Amniotic epithelial cell (primary cell): Measurements from ENCODE around the gene KRTCAP2.
A peak's percentile ranks its signal among the peaks of the same experiment; 100 is the strongest.
"Not testable (repeated sequence)": the region's sequence is repeated elsewhere in the genome, so short reads cannot be mapped to it uniquely, and the experiment has no call there.

ENCODE experiments used
- DNase-seq: peaks from one replicate; pipeline ENCODE4 v3.0.0-alpha.2; 2010; ENCODE audit warnings: low read depth

The KRTCAP2 gene

DNA sequence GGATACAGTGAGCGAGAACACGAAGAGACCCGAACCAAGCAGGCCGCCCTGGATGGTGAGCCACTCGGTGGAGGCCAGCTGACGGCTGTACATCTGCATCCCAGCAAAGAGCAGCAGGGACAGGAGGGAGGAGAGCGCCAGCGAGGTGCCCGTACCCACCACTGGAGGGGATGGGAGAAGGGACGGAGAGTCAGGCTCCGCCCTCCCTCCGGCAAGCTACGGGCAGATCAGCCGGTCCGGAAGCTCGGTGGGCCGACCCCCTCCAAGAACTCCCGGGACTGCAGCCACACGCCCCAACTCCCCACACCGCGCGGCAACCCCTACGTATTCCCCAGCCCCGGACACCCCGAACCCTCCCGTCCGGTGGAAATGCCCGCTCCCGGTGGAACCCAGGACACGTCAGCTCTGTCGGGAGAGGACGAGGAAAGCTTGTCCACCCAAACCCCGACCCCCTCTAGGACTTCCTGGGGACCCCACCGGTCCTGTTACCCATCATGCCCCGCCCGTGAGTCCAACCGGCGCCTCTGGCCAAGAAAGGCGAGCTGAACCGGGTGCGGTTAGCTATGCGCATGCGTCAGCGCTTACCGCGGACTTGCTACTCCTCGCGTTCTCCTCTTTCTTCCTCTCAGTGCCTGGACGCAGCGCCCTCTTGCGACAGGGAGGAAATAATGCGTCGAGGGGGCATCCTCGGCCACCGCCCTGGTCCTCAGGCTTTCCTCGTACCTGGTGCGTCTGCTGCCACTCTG is at the start of gene KRTCAP2:
Gene KRTCAP2, minus strand, starts transcription at position 573 of the 746 bp plus-strand sequence. Its CDS starts 80 bp downstream, at position 493.
- peak; percentile 90 for DNase-seq

GRCh38 chr1:155220211-155220965 is 47.3 kb upstream of the KRTCAP2 start:
- not testable (repeated sequence) for DNase-seq

DNA sequence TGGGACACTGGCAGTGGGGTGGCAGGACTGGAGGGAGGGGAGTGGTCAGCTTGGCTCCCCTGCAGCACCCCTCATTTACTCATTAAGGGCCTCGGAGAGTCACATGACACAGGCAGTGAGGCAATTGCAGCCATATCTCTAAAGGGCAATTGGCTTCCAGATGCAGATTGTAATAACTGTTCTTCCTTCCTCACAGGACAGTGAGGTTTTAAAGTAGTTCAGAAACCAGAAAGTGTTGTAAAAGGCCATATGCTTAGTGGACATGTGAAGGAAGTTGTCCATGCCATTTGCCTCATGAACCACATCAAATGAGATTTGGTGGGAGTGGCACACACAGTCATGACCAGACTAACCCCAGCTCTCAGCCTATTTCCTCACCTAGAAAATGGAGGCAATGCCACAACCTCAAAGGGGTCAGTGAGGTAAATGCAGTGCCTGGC is 46.5 kb upstream of the KRTCAP2 start:
- DNase-seq = no peak

GRCh38 chr1:155218854-155219591 is 45.9 kb upstream of the KRTCAP2 start:
- DNase-seq = peak; percentile 74

DNA sequence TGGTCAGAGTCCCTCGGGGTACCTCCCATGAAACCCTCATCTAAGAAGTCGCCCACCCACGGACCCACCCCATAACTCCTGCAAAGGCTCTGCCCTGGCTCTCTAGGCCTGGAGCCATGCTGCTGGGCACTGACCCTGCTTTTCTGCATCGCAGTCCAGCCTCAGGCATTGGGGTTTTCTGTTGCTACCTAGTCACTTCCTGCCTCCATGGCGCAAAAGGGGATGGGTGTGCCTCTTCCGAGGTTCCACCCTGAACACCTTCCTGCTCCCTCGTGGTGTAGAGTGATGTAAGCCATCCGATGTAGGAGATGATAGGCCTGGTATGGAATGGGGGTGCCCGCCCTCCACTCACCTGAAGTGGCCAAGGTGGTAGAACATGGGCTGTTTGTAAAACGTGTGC is 41.6 kb upstream of the KRTCAP2 start:
- DNase-seq = not testable (repeated sequence)

- not testable (repeated sequence) for DNase-seq
Observed at GRCh38 chr1:155212051-155212440, 38.9 kb upstream of the KRTCAP2 start.

- DNase-seq = peak; percentile 16
Observed at GRCh38 chr1:155211381-155212050, 38.4 kb upstream of the KRTCAP2 start.

DNA sequence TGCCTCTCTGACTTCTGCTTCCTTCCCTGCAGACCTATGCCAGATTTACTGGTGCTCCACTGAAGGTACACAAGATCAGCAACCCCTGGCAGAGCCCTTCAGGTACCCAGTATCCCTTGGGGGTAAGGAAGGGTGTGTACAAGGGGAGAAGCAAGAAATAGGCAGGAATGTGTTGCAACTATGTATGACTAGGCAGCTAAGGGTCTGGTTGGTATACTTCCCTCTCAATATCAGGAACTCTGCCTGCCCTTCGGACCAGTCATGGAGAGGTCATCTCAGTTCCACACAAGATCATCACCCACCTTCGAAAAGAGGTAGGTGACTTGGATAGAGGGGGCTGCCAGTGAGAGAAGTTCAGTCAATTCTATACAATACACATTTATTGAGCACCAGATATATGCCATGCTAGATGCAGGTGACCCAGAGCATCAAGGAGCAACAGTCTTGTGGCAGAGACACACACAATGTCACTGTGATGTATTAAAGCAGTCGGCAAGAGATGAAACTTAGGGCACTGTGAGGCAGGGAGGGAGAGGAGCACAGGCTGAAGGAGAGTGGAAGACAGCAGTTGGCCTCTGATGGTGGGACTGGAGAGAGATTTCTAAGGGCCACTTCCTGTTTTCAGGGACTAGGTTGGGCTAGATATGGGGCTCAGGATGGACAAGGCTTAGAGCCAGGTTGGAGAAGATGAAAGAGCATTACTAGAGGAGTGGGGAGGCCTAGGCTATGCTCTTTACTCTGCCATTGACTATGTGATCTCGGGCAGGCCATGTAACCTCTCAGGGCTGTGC is 37.4 kb upstream of the KRTCAP2 start:
- DNase-seq = no peak

- DNase-seq = no peak
Observed at GRCh38 chr1:155209312-155209721, 36.2 kb upstream of the KRTCAP2 start.

DNA sequence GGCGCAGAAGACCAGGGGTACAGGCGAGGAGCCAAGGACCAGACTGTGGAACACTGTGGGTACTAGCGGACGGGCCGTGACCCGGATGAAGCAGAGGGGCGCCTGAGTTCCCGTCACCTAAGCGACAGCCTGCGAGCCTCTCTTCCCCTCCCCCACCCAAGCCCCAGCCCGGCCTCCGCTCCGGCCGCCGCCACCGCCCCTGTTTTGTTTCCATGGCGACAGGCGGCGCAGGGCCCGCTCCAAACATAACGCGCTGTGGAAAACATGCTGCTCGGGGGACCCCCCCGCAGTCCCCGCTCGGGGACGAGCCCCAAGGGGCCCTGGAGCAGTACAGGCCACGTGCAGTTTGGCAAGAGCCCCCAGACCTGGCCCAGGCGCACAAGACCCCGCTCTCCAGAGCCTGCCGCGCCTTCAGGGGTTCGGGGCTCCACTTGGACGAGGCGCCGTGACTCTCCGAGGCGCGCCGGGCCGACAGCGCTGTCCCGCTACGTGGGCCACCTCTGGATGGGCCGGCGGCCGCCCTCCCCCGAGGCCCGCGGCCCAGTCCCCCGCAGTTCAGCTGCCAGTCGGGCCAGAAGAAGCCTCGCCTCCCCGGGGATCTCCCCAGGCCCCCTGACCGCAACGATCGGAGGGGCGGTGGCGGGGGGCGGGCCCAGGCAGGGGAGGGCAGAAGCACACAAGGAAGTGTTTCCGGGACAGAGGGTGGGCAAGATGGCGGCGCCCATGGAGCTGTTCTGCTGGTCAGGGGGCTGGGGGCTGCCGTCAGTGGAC is 35.6 kb upstream of the KRTCAP2 start, which contains the start of gene MTX1:
Gene MTX1, plus strand, starts transcription at position 155 of the 771 bp plus-strand sequence. Its CDS starts 110 bp downstream, at position 265.
- peak; percentile 73 for DNase-seq

DNA sequence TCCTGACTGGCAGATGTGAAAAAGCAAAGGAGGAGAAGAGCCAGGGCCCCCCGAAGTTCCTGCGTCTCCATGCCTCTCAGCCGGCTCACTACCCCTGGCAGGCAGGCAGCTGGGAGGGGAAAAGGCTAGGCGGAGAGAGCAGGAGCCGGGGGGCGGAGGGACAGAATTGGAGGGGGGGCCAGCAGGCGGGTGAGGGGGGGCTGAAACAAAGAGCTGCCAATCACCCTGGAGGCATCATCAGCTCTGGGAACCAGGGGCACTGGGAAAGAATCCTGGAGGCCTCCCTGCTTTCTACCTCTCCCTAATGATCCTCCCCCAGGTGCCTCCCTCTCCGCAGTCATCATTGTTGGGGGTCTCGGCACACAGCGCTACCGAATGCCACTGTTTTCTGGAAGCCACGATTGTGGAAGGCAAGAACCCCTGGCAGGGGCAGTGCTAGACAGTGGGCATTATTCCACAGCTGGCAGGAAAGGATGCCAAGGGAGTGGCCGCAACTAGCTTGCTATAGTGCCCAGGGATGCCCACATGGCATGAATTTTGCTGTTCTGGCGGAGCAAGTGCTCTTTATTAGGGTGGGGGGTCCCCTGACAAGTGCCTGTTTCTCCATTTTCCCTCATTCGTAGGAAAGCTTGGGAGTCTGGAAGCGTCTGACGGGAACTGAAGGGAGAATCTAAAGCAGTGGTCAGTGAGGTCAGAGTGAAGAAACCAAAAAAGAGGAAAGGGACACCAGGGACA is 34.9 kb upstream of the KRTCAP2 start, which contains the start of gene THBS3:
Gene THBS3, minus strand, starts transcription at position 92 of the 735 bp plus-strand sequence. Its CDS starts 21 bp downstream, at position 71.
- peak; percentile 12 for DNase-seq

DNA sequence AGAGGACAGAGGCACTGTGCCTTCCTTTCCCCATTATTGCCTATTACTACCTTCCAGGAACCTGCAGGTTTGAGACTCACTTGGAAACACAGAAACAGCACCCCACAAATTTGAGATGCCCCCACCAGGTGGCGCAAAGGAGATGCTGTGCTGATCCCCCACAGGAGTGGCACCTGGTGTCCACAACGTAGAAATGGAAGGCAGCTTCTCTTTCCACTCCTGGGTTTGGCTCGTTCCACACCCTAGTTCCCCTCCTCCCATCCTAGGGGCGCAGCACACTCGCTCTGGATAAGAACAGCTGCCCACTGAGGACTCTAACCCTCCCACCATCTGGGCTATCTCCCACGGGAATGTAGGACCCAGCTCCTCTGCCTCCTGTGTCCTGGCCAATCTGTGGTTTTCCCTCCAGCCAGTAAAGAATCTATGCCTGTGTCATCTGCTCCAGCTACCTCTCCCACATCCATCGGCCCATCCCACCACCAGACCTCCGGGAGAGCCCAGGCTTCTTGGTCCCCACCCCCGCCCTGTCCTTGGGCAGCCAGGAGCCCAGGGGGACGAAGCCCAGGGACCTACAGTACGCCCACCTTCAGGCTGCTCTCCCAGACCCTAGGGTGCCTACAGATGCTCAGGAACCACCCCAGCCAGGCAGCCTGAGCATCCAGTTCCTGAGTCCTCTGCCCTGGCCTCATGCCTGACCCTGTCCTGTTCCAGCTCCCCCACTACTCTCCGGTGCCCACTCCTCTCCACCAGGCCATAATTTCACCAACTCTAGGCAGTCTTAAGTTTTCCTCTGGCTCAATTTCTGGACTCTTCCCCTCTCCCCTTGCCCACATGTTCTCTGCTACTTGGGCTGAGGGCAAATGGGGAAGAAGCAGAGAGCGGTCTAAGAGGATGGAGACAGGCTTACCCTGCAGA is 34.0 kb upstream of the KRTCAP2 start:
- DNase-seq = peak; percentile 71

DNA sequence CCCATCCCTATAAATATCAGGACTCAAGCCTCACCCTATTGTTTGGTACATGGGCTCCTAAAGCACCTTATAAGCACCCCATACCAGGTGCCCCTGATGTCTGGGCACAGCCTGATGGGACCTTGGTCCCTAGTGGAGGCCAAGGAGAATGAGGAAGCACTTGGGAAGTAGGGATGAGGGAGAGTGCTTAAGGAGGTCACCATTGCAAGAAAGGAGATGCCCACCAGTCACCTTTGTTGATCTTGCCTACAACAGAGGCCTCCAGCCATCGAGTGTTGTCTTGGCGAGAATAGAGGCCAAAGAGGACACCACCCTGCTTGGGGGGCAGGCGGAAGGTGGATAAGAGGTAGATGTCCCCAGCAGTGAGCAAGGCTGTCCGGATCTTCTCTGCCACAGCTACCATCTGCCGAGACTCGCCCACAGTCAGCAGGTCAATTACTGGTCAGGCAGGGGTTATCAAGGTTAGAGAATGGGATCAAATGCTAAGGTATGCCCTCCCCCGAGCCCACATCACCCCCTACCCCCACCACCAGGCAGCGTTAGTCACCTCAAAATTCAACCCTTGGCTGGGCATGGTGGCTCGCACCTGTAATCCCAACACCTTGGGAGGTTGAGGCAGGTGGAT is 33.0 kb upstream of the KRTCAP2 start:
- no peak for DNase-seq

DNA sequence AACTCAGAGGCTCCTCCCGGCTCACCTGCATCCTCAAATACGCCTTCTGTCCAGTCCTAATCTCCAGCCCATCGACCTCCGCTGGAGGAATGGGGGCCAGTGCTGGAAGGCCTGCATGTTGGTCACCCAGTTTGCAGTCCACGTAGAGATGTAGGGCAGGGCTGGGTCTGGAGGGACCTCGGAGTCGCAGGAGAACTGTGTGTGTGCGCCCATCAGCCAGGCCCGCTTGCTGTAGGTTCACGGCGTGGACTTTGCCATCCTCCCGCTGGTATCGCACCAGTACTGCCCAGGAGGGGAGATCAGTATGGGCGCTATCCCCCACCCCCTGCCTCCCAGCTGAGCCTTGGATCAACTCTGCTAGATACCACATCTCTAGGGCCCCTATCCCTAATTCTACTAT is 31.9 kb upstream of the KRTCAP2 start:
- DNase-seq = no peak

DNA sequence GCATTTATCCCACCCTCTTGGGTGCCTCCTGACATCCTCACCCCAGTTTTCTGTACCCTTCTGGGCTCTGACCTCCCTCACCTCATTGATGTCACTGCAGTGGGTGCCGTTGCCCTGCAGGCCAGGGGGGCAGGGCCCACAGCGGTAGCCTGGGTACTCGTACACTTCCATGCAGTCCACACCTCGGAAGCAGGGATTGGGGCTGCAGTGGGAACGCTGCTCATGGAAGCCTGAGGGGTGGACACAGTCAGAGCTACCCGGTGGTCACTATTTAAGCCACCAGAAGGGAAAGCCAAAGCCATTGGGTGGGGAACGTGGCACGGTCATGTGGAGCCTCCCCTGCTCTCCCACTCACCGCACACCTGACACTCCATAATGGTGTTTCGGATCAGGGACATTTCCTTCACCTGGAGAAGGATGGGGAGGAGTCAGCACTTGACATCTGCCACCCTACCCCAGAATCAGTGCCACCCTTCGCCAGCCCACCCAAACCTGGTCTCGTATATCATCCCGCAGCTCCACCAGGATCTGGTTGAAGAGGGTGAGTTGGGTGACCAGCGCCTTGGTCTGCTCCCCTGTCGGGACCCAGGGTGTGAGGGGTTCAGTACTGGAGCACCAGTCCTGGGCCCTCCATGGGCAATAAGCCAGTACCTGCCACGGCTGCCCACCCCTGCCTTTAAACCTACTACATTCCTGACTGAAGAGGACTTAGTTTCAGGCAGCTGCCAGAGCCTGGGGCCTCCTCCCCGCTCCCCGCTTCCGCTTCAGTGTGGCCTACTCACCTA is 29.8 kb upstream of the KRTCAP2 start:
- no peak for DNase-seq

DNA sequence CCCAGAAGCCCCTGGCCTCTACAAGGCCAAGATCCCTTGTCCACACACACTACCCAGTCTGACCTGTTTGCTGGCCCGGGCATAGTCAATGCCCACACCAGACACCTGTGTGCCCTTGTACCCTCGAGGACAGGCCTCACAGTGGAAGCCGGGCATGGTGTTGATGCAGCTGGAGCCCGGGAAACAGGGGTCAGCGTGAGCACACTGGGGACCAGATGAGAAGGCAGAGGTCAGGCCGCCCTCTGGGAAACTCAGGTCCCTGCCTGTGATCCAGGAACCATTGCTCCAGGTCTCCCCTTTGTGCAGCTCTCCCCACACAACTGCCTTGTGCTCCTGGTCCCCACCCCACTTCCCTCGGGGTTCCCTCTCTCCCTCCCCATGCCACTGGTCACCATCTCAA is 29.1 kb upstream of the KRTCAP2 start:
- no peak for DNase-seq

DNA sequence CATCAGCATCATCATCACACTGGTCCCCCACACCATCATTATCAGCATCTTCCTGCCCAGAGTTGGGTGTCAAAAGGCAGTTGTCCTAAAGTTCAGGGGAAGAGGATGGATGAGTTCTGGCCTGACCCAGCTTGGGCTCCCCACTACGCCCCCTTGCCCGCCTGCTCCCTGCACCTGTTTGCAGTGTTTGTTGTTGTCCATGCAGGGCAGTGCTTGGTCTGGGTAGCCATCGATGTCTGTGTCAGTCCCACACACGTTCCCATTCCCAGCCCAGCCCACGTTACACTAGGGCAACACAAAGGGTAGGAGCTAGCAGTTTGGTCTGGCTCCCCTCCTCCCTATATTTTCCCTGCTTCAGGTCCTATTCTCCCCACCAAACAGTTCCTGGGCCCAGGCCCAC is 27.8 kb upstream of the KRTCAP2 start:
- DNase-seq = no peak
